ENCODE results near the gene ANGPTL1. TPM values are rescaled to one million over a fixed set of nuclear protein-coding genes. Genes with fewer than 3 reads are reported as not detected.

ANGPTL1 gene
- total and polyA plus RNA-seq, 2 of the 13 experiments (the other 11 are each of a cell fraction or from before 2014, with no cell fraction given) = 2.9 to 9.3 TPM

DNA sequence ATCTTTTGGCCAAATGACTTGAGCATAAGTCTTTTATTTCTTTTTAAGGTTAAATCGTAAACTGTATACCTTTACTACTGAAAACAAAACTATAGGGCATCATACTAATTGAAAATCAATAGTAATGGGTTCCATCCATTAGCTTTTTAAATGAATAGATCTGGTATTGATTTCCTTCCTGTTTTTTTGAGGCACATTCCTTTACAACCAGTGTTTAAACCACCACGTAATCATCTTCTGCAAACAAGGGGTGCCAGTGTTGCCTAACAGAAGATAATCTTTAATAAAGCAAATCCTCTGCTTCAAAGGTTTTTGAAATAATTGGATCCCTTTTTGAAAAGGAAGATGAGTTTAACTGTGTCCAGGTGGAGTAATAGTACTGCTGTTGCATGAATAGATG lies 48.7 kb upstream of the ANGPTL1 start (continued):
- TF ChIP-seq, protein P1, sequence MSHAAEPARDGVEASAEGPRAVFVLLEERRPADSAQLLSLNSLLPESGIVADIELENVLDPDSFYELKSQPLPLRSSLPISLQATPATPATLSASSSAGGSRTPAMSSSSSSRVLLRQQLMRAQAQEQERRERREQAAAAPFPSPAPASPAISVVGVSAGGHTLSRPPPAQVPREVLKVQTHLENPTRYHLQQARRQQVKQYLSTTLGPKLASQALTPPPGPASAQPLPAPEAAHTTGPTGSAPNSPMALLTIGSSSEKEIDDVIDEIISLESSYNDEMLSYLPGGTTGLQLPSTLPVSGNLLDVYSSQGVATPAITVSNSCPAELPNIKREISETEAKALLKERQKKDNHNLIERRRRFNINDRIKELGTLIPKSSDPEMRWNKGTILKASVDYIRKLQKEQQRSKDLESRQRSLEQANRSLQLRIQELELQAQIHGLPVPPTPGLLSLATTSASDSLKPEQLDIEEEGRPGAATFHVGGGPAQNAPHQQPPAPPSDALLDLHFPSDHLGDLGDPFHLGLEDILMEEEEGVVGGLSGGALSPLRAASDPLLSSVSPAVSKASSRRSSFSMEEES (CRISPR knock-in tag; IDR thresholded peaks at IDR 0.05) = no peak
- no peak for TF ChIP-seq SMAD9 (CRISPR knock-in tag; IDR thresholded peaks at IDR 0.05)
- TF ChIP-seq IKZF1 (IDR thresholded peaks at IDR 0.05) = no peak
- TF ChIP-seq GLI4 (CRISPR knock-in tag; IDR thresholded peaks at IDR 0.05; ENCODE audit: borderline replicate concordance) = no peak
- TF ChIP-seq ZNF17 (CRISPR knock-in tag; IDR thresholded peaks at IDR 0.05) = no peak
- TF ChIP-seq PRMT3 (CRISPR knock-in tag; IDR thresholded peaks at IDR 0.05; ENCODE audit: borderline replicate concordance, low read depth) = no peak
- TF ChIP-seq ZFP91 (CRISPR knock-in tag; IDR thresholded peaks at IDR 0.05; ENCODE audit: borderline replicate concordance) = no peak
- TF ChIP-seq, protein P2, sequence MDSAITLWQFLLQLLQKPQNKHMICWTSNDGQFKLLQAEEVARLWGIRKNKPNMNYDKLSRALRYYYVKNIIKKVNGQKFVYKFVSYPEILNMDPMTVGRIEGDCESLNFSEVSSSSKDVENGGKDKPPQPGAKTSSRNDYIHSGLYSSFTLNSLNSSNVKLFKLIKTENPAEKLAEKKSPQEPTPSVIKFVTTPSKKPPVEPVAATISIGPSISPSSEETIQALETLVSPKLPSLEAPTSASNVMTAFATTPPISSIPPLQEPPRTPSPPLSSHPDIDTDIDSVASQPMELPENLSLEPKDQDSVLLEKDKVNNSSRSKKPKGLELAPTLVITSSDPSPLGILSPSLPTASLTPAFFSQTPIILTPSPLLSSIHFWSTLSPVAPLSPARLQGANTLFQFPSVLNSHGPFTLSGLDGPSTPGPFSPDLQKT (CRISPR knock-in tag; IDR thresholded peaks at IDR 0.05; ENCODE audit: borderline replicate concordance) = no peak
- no peak for TF ChIP-seq CBX2 (IDR thresholded peaks at IDR 0.05; ENCODE audit: low read depth, low read length)
- no peak for TF ChIP-seq CBX2 (CRISPR knock-in tag; IDR thresholded peaks at IDR 0.05; ENCODE audit: low read depth)
- no peak for TF ChIP-seq ZBTB49 (CRISPR knock-in tag; IDR thresholded peaks at IDR 0.05; ENCODE audit: borderline replicate concordance)
- no peak for TF ChIP-seq EEA1 (CRISPR knock-in tag; IDR thresholded peaks at IDR 0.05; ENCODE audit: borderline replicate concordance)
- no peak for TF ChIP-seq ZNF274 (CRISPR knock-in tag; IDR thresholded peaks at IDR 0.05)
- TF ChIP-seq MXD4 (CRISPR knock-in tag; IDR thresholded peaks at IDR 0.05) = no peak
- TF ChIP-seq ZNF451 (CRISPR knock-in tag; IDR thresholded peaks at IDR 0.05) = no peak
- no peak for TF ChIP-seq ZFX (CRISPR knock-in tag; IDR thresholded peaks at IDR 0.05; ENCODE audit: low read depth)
- TF ChIP-seq, protein P3, sequence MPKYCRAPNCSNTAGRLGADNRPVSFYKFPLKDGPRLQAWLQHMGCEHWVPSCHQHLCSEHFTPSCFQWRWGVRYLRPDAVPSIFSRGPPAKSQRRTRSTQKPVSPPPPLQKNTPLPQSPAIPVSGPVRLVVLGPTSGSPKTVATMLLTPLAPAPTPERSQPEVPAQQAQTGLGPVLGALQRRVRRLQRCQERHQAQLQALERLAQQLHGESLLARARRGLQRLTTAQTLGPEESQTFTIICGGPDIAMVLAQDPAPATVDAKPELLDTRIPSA (CRISPR knock-in tag; IDR thresholded peaks at IDR 0.05; ENCODE audit: borderline replicate concordance) = no peak
- no peak for TF ChIP-seq TAF1 (CRISPR knock-in tag; IDR thresholded peaks at IDR 0.05)
- no peak for TF ChIP-seq ATF5 (CRISPR knock-in tag; IDR thresholded peaks at IDR 0.05; ENCODE audit: low read depth)
- TF ChIP-seq, protein P4, sequence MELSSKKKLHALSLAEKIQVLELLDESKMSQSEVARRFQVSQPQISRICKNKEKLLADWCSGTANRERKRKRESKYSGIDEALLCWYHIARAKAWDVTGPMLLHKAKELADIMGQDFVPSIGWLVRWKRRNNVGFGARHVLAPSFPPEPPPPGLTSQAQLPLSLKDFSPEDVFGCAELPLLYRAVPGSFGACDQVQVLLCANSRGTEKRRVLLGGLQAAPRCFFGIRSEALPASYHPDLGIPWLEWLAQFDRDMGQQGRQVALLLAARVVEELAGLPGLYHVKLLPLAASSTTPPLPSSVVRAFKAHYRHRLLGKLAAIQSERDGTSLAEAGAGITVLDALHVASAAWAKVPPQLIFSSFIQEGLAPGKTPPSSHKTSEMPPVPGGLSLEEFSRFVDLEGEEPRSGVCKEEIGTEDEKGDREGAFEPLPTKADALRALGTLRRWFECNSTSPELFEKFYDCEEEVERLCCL (CRISPR knock-in tag; IDR thresholded peaks at IDR 0.05; ENCODE audit: borderline replicate concordance) = no peak
- TF ChIP-seq ZNF629 (CRISPR knock-in tag; conservative IDR thresholded peaks at IDR 0.05) = peak; percentile 80
- no peak for TF ChIP-seq MYC (CRISPR knock-in tag; IDR thresholded peaks at IDR 0.05; ENCODE audit: borderline replicate concordance)
